Mucosa of descending colon (tissue), 3 donors: ENCODE results near the gene AURKB. TPM values are rescaled to one million over a fixed set of nuclear protein-coding genes. Genes with fewer than 3 reads are reported as not detected.

ENCODE experiments used
- ATAC-seq: fragments of 200-7000 bp; cut with Tn5 transposase; one replicate; pipeline ENCODE4 v1.9.1; 2020; ENCODE audit warnings: mild to moderate bottlenecking, moderate library complexity
- DNase-seq, 3 donors: peaks; one replicate each; pipeline ENCODE4 v3.0.0-alpha.2; 2020
- H3K36me3 ChIP-seq: fragments of 200-600 bp; one replicate; pipeline ENCODE4 v1.8.0; 2021; ENCODE audit warnings: low read depth, mild to moderate bottlenecking
- H3K4me1 ChIP-seq: fragments of 200-600 bp; one replicate; pipeline ENCODE4 v1.8.0; 2021; ENCODE audit warnings: low read depth, mild to moderate bottlenecking
- H3K4me3 ChIP-seq: fragments of 200-600 bp; one replicate; pipeline ENCODE4 v1.8.0; 2021; ENCODE audit warnings: mild to moderate bottlenecking
- H3K9me3 ChIP-seq: fragments of 200-600 bp; one replicate; pipeline ENCODE4 v1.8.0; 2021; ENCODE audit warnings: mild to moderate bottlenecking
- intact Hi-C, 2 donors: fragments of 100-400 bp; cut with DNase I in 1 of 2; cut with micrococcal nuclease in 1 of 2; formaldehyde crosslinking; loops; one replicate each; pipeline versions ENCODE4 v1.11.0 to v1.11.1; 2022; cut with DNase I, micrococcal nuclease
- total RNA-seq, 3 donors: library from RNA; stranded (reverse); fragmentation: NEBNext Ultra II Directional in 2 of 3; extraction: Animal tissue kit (Norgen Biotek cat#: 25700) in 2 of 3; gene quantifications; one replicate each; pipeline versions ENCODE4 v1.2.1 to v1.2.4, GENCODE V29; 2021 to 2023
- TF ChIP-seq, protein P1 (sequence below): fragments of 200-600 bp; IDR thresholded peaks from one replicate; pipeline ENCODE4 v1.8.0; 2022; ENCODE audit warnings: antibody characterized with exemption, mild to moderate bottlenecking
- donor health status: DM: no; HTN: no; CAD: no; lungs with moderate emphysema.
- donor health status: DM: no; HTN: no; CAD: no.
- donor health status: DM: no; HTN: yes; CAD: no.

Gene AURKB
- total RNA-seq, 3 donors from 2014 or later, result 5.2 to 27.3 (median 5.7) TPM

DNA sequence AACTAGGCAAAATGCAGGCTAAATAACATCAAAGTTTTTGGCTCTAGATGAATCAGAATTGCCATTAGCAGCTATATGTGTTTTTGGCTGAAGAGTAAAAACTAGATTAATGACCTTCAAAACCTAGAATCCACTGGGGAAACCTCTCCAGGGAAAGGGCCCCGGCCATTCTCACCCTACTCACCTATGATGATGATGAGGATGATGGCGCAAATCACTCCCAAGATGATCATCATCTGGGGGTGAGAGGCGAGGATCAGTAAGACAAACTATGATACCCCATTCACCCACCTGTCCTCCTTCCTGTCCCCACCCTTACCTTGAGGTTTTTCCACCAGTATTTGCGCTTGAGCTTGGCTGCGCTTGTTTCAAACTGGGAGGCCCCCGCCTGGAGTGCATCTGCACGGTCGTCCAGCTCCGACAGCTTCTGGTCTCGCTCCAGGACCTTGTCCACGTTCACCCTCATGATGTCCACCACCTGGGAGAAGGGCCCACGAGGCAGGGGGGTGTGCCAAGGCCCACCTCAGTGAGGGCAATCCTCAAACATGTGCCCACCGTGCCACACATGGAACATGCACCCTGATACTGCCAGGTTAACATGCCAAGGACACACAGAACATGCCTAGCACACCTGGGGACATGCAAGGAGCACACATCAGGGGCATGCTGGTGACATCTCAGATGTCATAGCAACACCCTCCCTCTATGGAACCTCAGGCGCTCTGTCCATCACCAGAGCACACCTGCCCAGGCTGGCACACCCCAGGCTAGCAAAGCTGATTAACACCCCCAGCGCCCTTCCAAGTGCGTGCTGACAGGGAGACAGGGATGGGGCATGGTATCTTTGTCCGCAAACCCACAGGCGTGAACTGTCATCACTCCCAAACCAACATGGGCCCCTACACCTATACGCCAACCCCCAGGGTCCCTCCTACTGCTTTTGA is 48.8 kb downstream of the AURKB start:
- H3K36me3 ChIP-seq, result peaks cover 2% of the 10 kb centered on the region
- peaks cover 58% of the 10 kb centered on the region for H3K4me1 ChIP-seq
- H3K9me3 ChIP-seq, result no peaks in the 10 kb centered on the region
- DNase-seq (peak in 1 of 3 donors; percentile 35), ATAC-seq (no peak)
- peak overlapping the region; percentile 100 for H3K4me3 ChIP-seq
- intact Hi-C loops, result no loop called here
- TF ChIP-seq, protein P1, sequence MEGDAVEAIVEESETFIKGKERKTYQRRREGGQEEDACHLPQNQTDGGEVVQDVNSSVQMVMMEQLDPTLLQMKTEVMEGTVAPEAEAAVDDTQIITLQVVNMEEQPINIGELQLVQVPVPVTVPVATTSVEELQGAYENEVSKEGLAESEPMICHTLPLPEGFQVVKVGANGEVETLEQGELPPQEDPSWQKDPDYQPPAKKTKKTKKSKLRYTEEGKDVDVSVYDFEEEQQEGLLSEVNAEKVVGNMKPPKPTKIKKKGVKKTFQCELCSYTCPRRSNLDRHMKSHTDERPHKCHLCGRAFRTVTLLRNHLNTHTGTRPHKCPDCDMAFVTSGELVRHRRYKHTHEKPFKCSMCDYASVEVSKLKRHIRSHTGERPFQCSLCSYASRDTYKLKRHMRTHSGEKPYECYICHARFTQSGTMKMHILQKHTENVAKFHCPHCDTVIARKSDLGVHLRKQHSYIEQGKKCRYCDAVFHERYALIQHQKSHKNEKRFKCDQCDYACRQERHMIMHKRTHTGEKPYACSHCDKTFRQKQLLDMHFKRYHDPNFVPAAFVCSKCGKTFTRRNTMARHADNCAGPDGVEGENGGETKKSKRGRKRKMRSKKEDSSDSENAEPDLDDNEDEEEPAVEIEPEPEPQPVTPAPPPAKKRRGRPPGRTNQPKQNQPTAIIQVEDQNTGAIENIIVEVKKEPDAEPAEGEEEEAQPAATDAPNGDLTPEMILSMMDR, result no peak

DNA sequence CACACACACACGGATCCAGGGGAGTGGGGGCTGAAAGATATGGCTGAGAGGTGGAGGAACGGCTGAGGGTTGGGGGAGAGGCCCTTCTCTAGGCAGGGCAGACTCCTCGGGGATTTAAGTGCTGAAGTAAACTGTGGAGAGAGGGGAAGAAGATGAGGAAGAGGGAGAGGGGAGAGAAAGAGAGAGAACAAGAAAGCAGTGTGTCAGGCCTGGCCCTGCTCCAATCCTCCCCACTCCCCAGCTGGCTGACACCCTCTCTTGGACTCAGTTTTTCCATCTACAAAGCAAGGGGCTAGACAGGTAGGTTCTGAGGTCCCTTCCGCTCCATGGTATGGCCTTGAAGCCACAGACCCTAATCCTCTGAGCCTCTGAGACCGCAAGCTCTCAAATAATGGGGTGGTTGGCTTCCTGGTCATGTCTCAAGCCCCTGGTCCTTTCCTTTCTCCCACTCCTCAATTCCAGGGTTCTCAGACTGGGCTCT is 49.6 kb downstream of the AURKB start:
- DNase-seq (no peak), ATAC-seq (no peak)
- no peak overlapping the region for H3K4me3 ChIP-seq
- TF ChIP-seq, protein P1, result no peak
- H3K36me3 ChIP-seq, result peaks cover 6% of the 10 kb centered on the region
- H3K4me1 ChIP-seq, result peaks cover 58% of the 10 kb centered on the region
- no peaks in the 10 kb centered on the region for H3K9me3 ChIP-seq
- intact Hi-C loops, result no loop called here

DNA sequence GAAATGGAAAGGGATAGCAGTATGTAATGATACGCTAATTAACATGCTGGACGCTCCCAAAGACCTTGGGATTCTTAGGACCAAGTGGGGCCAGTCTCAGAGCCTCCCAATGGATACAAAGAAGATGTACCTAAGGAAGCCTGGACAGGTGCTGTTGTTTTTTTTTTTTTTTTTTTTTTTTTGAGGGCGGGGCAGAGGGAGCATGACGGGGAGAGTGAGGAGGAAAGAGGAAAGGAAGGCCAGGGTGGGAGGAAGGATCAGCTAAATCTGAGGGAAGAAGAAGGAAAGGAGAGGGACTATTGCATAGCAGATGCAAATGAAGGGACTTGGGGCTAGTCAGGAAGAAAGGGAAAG is 50.2 kb downstream of the AURKB start:
- TF ChIP-seq, protein P1, result no peak
- peaks cover 58% of the 10 kb centered on the region for H3K4me1 ChIP-seq
- no peaks in the 10 kb centered on the region for H3K9me3 ChIP-seq
- H3K36me3 ChIP-seq, result peaks cover 6% of the 10 kb centered on the region
- H3K4me3 ChIP-seq, result no peak overlapping the region
- DNase-seq (no peak), ATAC-seq (no peak)
- intact Hi-C loops, result no loop called here

DNA sequence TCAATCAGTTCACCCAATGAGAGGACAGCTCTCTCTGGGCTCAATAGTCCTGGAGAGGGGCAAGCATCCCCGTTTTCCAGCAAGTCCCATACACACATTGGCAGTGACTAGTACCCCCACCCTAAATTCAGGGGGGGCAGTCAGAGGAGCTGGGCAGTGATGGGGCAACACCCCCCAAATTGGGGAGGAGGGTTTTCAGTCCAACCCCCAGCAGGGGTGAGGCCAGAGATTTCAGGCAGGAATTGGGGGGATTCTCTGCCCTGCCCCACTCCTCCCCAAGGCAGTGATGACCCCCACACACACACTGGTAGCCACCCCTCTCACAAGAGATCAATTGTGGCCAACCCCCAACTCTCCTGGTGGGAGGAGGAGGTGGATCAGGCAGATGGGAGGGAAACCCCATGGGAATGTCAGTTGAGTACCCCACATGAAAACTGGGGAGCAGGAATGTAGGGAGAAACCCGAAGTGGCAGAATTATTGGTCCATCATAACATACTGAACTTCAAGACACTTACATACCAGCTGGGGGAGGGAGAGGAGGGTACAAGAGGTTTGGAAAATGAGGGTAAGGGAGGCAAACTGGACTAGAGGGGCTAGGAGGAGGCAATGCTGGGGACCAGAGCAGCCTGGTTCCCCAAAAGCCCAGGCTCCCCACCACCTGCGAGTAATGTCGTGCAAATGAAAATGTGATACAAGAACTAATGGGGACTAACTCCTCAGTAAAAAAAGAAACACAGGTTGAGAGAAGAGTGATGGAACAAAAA is 50.7 kb downstream of the AURKB start:
- intact Hi-C loops, result no loop called here

DNA sequence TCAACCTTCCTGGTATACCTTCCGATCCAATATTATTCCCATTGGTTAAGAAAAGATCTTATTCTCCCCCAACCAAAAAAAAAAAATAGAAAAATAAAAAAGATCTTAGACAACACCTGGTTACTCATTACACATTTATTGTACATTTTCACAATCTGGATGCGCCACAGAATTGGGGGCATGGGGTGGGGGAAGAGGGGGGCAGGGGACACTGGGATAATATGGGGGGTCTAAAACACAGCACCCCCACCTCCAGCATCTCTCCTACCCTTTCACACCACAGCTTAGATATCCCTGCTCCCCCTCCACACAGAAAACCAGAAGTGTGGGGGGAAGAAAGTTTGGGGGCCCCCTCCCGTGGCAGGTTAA is 51.4 kb downstream of the AURKB start:
- peaks cover 6% of the 10 kb centered on the region for H3K36me3 ChIP-seq
- ATAC-seq (no peak), DNase-seq (no peak)
- H3K9me3 ChIP-seq, result no peaks in the 10 kb centered on the region
- H3K4me1 ChIP-seq, result peaks cover 63% of the 10 kb centered on the region
- intact Hi-C loops, result no loop called here
- TF ChIP-seq, protein P1, result no peak
- no peak overlapping the region for H3K4me3 ChIP-seq

More for the DNA sequence above, 50.7 kb downstream of the AURKB start:
- ATAC-seq, result no peak
- H3K4me1 ChIP-seq, result peaks cover 63% of the 10 kb centered on the region
- DNase-seq, result peak in 2 of 3 donors; percentile 35 to 44
- peaks cover 6% of the 10 kb centered on the region for H3K36me3 ChIP-seq
- TF ChIP-seq, protein P1, result no peak
- H3K9me3 ChIP-seq, result no peaks in the 10 kb centered on the region
- no peak overlapping the region for H3K4me3 ChIP-seq
